Brain pericyte (primary cell): ENCODE results near the gene SMIM9.
"Not testable (repeated sequence)": the region's sequence is repeated elsewhere in the genome, so short reads cannot be mapped to it uniquely, and the experiment has no call there.

ENCODE experiments used
- DNase-seq: peaks from one replicate; pipeline ENCODE4 v3.0.0-alpha.2; 2012; ENCODE audit warnings: low read depth, low spot score

SMIM9 gene

DNA sequence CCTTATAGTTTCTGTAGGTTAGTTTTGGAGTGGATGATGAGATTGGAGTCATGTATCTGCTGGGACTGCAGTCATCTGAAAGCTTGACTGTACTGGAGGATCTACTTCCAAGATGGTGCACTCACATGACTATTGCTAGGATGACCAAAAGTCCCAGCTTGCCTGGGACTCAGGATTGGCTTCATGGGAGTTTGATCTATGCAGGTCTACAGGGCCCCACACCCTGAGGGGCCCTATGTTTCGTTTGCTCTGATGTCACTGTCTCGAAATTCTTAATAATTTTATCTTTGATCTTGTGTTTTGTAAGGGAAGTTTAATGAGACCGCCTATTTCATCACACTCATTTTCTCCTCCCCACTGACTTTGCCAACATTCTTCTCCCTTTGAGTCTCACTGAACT is at the start of gene SMIM9:
TSS of gene SMIM9 (minus strand) at position 101 of the 400 bp plus-strand sequence. CDS start 3,806 bp downstream, outside the sequence.
- no peak for DNase-seq

DNA sequence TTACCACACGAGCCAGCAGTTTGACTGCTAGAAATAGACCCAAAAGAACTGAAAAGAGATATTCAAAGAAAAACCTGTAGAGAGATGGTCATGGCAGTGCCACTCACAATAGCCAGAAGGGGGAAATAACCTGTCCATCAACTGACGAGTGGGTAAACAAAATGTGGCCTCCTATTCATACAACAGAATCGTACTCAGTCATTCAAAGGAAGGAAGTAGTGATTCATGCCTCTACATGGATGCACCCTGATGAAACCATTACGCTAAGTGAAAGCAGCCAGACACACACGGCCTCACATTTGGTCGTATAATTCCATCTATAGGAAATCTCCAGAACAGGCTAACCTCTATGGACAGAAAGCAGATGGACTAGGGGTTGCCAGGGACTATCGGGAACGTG is 49.6 kb upstream of the SMIM9 start:
- DNase-seq: not testable (repeated sequence)

DNA sequence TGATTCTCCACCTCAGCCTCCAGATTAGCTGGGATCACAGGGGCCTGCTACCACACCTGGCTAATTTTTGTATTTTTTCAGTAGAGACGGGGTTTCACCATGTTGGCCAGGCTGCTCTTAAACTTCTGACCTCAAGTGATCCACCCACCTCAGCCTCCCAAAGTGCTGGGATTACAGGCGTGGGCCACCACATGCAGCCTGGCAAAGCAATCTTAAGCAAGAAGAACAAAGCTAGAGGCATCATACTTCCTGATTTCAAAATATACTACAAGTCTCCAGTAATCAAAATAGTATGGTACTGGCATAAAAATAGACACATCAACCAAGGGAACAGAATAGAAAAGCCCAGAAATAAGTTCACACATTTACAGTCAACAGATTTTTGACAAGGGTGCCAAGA is 38.9 kb upstream of the SMIM9 start:
- DNase-seq: no peak

DNA sequence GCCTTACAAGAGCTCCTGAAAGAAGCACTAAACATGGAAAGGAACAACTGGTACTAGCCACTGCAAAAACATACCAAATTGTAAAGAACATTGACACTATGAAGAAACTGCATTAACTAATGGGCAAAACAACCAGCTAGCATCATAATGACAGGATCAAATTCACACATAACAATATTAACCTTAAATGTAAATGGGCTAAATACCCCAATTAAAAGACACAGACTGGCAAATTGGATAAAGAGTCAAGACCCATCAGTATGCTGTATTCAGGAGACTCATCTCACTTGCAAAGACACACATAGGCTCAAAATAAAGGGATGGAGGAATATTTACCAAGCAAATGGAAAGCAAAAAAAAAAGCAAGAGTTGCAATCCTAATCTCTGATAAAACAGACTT is 34.1 kb upstream of the SMIM9 start:
- DNase-seq: not testable (repeated sequence)

DNA sequence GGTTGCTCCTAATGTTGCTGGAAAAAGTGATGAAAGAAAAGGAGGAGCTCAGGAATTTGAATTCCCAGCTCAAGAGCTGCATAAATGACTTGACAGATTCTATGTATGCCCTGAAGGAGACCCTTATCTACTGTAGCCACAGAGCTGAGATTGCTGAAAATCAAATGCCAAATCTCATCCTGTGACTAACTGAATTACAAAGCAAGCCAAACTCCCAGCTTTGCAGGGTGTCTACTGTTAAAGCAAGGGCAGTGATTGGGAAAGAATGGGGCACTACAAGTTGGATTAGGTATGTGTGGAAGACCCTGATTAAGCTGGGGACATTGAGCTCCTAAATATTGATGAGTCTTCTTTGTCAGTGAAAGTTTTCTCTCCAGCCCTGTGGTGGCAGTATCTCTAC is 20.8 kb upstream of the SMIM9 start:
- DNase-seq: no peak

DNA sequence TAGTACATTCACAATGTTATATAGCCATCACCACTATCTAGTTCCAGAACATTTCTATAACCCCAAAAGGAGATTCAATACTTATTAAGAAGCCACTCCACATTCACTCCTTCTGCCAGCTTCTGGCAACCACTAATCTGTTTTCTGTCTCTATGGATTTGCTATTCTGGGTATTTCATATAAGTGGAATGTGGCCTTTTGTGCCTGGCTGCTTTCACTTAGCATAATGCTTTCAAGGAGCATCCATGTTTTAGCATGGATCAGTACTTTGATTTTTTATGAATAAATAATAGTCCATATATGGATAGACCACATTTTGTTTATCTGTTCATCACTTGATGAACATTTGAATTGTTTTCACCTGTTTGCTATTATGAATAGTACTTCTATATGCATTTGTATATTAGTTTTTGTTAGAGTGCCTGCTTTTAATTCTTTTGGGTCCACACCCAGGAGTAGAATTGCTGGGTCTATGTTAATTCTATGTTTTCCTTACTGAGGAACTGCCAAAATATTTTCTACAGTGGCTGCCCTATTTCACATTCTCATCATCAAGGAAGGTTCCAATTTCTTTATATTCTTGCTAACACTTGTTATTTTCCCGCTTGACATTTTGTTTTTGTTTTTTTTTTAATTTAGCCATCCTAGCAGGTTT is 16.6 kb upstream of the SMIM9 start:
- no peak for DNase-seq

DNA sequence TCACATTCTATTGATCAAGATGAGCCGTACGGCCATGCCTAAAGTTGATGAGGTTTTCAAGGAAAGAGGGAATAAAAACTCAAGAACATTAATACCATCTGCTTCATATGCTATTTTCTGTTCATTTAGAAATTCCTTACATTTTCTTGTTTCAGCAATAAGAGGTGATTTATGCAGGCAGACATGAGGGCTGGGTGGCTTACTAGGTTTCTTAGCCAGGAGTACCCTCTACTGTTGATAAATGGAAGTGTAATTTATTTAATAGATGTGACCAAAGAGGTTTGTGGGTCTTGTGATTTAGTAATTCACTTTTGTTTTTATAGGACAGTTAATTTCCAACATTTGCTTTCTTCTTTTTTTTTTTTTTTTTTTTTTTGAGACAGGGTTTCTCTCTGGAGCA is 6.4 kb upstream of the SMIM9 start:
- no peak for DNase-seq

DNA sequence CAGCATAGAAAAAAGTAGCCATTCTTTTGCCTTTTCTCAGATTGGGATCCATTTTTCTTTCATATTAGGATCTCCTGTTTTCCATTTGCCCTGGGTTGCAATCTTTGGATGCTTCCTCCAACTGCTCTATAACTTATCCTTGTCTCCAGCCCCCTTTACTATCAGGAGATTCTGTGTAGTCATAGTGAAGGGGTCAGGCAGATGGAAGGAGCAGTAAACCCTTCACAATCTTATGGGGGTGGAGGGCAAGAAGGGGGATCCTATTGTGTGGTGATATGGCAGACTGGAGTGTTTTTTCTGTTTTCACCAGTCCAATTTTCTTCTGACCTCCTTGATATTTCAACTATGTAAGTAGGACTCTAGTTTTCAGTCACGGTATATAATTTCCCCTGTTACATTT is 1.7 kb upstream of the SMIM9 start:
- no peak for DNase-seq

DNA sequence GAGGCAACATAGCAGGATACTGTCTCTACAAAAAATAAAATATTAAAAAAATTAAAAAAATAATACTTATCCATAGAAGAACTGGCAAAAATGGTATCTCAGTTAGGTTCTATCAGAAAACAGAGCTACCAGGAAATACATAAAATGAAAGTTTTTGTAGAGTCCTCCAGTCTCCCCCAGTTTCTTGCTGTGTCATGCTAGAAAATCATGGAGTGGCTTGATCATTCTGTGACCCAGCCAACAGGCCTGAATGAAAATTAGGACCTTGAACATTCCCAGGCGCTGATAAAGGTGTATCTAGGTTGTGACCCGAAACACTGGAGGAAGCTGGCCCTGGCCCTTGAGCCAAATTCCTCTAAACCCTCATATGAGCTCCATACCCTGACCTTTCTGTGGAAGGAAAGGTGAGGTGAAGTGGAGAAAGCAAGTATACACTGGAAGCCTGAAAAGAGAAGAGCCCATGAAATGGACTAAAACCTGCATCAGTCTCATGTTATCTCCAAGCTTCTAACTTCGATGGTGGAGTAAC is 652 bp downstream of the SMIM9 start:
- no peak for DNase-seq

DNA sequence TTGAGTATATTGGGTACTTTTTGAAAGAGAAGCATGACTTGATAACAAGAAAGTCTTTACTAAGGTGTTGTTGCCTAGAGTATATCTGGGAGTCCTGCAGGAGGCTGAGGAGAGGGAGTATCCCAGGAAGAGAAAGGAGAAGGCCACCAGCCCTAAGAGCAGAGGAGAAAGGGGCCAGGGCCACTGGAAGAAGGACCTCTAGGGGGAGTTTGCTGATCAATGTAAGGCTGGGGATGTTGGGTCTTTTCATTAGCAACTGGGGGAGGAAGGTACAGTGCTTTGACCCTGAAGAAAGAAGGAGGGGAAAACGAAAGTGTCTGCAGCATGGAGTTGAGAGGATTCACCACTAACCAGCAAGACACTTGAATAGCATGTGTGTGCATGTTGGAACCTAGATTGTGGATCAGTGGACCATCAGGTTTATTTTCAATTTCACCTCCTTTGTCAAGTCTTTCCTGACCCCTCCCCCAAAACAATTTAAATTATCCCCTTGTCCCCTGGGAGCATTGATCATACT is 4.5 kb downstream of the SMIM9 start:
- no peak for DNase-seq

DNA sequence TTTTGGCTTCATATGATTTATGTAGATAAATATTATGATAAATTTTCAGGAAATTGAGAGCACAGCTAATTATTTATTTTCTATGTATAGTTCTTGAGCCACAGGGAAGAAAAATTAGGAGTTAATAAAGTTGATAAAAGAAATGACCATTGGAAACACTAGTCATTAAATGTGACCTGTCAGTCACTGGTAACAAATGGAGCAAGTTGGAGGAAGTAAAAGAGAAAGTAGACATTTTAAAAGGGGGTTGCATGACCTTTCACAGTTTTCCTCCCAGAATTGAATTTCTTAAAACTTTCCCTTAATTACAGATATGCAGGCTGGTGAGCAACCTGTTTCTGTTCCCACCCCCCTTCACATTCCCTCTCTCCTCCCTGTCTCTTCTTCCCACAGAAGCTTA is 5.3 kb downstream of the SMIM9 start:
- no peak for DNase-seq

DNA sequence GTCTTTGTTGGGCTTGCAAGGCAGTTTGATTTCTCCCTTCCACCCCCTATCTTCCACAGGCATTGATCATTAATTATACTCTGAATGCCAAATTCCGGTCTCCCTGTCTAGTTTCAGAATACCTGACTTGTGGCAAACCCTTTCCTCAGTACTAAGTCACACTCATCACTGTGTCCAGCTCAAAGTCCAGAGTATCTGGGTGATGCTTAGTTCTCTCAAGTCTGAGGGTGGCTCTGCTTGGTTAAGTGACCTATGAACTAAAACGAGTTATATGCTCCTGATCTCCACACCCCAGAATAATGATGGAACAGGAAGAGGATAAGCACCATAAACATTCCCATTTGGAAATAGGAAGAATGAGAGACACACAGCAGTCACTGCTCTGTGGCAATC is 6.5 kb downstream of the SMIM9 start:
- no peak for DNase-seq

DNA sequence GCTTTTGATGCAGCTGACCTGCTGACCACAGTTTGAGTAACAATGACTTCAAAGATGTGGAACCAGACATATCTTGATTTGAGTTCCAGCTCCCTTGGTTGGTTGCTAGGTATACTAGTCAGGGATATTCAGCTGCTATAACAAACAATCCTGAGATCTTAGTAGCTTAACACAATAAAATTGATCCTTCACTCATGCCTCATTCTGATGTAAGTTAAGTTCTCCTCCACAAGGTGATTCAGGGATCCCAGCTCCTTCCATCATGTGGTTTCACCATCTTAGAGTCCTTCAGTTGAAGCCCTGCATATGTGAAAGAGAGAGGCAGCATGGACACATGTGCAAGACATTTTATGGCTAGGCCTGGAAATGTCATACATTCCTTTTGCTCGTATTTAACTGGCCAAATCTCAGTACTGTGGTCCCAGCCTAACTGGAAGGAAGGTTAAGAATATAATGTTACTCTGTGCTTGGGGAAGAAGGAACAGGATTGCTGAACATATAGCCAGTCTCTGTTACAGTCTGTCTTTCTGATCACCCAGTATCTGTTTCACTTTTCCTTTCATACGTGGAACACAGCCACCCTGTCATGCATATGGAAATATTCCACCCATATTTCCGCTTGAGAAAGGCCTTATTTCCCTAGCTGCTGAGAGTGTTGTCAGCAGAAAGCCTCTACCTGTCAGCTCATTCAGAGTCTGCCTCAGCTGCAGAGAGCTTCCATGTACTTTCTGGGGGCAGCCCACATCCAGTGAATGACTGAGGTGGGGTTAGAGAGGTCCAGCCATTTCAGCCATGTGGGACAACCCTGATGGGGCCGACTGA is 7.1 kb downstream of the SMIM9 start:
- DNase-seq: no peak

DNA sequence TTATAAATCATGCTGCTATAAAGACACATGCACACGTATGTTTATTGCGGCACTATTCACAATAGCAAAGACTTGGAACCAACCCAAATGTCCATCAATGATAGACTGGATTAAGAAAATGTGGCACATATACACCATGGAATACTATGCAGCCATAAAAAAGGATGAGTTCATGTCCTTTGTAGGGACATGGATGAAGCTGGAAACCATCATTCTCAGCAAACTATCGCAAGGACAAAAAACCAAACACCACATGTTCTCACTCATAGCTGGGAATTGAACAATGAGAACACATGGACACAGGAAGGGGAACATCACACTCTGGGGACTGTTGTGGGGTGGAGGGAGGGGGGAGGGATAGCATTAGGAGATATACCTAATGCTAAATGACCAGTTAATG is 8.9 kb downstream of the SMIM9 start:
- not testable (repeated sequence) for DNase-seq

DNA sequence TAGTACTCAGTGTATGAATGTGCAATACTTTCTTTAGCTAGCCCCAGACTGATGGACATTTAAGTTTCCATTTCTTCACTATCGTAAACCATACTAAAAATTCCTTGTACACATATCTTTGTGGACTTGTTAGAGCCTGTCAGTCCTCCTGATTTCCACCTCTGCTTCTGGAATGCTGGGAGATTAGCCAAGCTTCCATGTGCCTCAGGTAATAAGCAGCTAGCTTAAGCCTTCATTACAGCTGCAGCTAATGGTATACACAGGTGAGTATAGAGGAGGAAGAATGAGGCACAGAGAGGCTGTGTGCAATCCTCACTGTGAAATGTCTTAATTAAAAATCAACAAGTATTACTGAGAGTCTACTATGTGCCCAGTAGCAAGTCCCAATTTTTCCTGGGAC is 9.8 kb downstream of the SMIM9 start:
- DNase-seq: no peak

DNA sequence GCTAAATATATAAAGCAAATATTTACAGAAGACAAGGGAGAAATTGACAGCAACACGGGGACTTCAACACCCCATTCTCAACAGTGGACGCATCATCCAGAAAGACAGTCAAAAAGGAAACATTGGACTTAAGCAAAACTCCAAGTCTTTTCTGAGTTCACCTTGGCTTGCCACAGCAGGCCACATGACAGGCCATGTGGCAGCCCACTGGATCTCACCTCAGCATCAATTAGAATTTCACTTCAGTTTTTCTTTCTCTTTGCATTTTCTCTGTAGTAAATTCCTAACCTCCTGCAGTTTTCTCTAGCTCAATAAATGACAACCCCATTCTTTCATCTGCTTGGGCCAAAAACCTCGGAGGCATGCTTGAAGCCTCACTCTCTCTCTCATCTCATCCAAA is 12.4 kb downstream of the SMIM9 start:
- no peak for DNase-seq

DNA sequence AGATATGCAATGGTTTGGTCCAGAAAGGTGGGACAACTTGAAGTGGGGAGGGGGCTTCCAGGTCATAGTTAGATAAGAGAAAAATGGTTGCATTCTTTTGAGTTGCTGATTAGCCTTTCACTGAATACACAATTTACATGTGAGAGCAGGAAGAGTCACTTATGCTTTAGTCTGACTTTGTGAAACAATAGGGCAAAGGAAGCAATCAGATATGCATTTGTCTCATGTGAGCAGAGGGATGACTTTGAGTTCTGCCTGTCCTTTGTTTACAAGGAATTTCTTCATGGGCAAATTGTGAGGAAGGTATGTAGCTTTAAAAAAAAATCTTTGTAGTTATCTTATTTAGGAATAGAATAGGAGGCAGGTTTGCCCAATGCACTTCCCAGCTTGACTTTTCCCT is 12.9 kb downstream of the SMIM9 start:
- no peak for DNase-seq

DNA sequence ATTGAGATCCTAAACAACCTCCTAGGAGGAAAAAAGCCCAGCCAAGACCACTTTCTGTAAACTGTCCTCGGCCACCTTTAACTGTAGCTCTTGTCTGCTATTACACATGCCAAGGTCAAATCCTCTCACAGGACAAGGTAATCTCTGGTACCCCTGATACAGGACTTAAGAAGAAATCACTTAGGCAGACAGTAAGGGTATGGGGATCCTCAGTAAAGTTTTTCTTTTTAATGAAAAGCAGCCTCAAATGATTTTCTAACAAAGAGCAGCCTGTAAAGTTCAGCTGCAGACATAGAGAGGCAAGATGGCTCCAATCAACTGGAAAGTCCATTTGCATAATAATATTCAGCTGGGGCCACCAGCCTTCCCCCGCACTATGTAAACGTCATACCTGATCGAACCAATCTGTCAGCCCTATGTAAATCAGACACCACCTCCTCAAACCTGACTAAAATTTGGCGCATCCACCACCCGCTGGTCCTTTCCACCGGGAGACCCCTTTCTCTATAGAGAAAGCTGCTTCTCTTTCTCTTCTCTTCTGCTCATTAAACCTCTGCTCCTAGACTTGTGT is 14.6 kb downstream of the SMIM9 start:
- DNase-seq: no peak

DNA sequence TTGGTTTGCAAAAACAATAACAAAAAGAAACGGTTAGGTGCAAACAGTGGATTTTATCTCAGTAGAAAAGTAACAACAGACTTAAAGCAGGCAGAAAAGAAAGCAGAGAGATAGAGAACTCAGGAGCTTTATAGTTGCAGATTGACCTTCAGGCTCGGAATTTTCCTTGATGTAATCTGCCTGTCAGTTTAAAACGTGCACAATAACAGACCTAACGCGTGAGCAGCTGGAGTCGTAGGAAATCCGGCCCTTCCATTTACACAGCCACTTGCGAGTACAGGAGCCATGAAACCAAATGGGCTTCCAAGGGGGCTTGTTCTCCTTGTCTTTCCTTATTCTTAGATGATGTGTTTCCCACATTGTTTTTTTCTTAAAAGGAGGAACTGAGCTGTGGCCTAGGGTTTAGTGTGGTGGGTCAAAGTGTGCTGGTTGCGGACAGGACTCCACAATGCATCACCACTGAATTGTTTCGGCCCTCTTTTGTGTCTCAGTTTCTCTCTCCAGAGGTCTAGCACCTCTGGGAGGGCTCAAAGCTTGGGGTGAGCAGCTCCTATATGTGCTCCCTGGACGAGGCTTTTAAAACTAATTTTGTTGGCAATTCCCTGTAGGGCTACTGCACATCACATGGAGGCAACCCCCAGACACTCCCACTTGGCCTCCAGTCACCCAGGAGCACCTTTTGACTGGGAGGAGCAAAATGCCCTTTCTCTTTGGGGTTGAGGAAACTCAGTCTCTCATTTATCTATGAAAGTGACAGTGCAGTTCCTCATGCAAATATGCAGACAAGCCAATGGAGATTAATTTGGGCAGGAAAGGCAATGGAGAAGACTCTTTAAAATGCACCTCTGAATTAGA is 15.3 kb downstream of the SMIM9 start:
- no peak for DNase-seq

DNA sequence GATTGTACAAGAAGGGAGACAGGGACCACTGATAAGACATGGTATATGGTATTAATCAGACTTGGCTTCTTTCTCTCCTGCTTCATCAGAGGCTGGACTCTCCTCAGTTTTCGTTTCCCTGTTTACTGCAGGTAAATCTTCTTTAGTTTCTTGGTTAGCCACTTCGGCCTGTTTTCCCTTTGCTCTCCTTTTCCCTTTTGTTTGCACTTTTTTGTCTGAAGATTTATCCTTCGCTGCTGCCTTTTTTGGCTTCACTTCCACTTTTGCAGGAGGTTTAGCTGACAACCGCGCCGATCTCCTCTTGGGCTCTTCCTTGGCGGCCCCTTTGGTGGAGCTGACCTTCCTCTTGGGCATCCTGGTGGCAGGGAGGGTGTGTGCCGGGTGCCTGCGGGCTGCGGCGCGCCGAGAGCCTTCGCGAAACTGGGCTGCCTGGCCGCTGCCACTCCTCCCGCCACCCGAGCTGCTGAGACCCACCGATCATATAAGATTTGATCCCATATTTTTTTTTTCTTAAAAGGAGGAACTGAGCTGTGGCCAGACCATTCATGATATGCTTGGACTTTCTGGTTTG is 17.3 kb downstream of the SMIM9 start:
- not testable (repeated sequence) for DNase-seq

DNA sequence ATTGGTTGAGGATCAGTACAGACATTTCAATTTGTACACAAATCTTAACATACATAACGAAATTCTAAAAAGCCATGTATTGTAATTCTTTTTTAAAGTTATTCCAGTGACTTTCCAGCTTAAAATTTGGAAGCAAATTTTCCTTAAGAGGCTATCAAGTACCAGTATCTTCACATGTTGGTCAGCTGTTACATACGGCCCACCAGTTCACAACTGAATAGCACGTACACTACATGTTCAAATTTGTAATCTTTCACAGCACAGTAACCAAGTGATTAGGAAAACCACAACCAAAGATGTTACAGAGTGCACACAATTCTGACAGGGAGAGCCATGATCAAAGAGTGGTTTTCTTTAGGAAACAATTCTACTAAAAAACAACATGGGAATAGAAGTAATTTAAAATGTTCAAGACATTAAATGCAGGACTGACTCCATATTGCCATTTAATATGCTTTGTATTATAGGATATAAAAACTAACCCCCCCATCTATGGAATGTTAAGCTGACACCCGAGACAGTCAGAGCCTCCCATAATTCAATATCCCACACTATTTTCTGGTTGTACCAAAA is 18.1 kb downstream of the SMIM9 start:
- DNase-seq: not testable (repeated sequence)
